ENCODE data around the gene POGZ.

The POGZ gene

GRCh38 chr1:151416231-151416630, 43.1 kb downstream of the POGZ start:
- Histone ChIP-seq H3K9ac (ENCODE audit: low read length) (peak overlapping the region; percentile 19), H3K27me3 (replicated peaks; ENCODE audit: control insufficient read depth, insufficient read depth, low read length) (no peaks in the 10 kb centered on the region), H3K36me3 (ENCODE audit: control insufficient read depth, insufficient read depth, low read length, severe bottlenecking) (peaks cover 60% of the 10 kb centered on the region), H3K4me3 (ENCODE audit: low read length) (no peak overlapping the region), H3K4me1 (ENCODE audit: control insufficient read depth, insufficient read depth, low read length) (peaks cover 5% of the 10 kb centered on the region), H3K9me3 (ENCODE audit: control insufficient read depth, low read length) (no peaks in the 10 kb centered on the region)
- DNase-seq (ENCODE audit: low read depth): peak; percentile 90

- no peak overlapping the region for H3K4me3 ChIP-seq (ENCODE audit: low read length)
- no peak overlapping the region for H3K9ac ChIP-seq (ENCODE audit: low read length)
- H3K4me1 ChIP-seq (ENCODE audit: control insufficient read depth, insufficient read depth, low read length): peaks cover 11% of the 10 kb centered on the region
- H3K9me3 ChIP-seq (ENCODE audit: control insufficient read depth, low read length): no peaks in the 10 kb centered on the region
- DNase-seq (ENCODE audit: low read depth): no peak
- H3K36me3 ChIP-seq (ENCODE audit: control insufficient read depth, insufficient read depth, low read length, severe bottlenecking): peaks cover 73% of the 10 kb centered on the region
- no peaks in the 10 kb centered on the region for H3K27me3 ChIP-seq (replicated peaks; ENCODE audit: control insufficient read depth, insufficient read depth, low read length)
These were observed 47.4 kb downstream of the POGZ start for GRCh38 chr1:151411884-151412283.

GRCh38 chr1:151408891-151409290, 50.4 kb downstream of the POGZ start:
- DNase-seq (ENCODE audit: low read depth): no peak
- peaks cover 6% of the 10 kb centered on the region for H3K4me1 ChIP-seq (ENCODE audit: control insufficient read depth, insufficient read depth, low read length)
- H3K36me3 ChIP-seq (ENCODE audit: control insufficient read depth, insufficient read depth, low read length, severe bottlenecking): peaks cover 93% of the 10 kb centered on the region
- H3K27me3 ChIP-seq (replicated peaks; ENCODE audit: control insufficient read depth, insufficient read depth, low read length): no peaks in the 10 kb centered on the region
- H3K4me3 ChIP-seq (ENCODE audit: low read length): no peak overlapping the region
- H3K9ac ChIP-seq (ENCODE audit: low read length): no peak overlapping the region
- no peaks in the 10 kb centered on the region for H3K9me3 ChIP-seq (ENCODE audit: control insufficient read depth, low read length)

GRCh38 chr1:151407304-151407703, 52.0 kb downstream of the POGZ start:
- DNase-seq (ENCODE audit: low read depth): no peak
- peaks cover 98% of the 10 kb centered on the region for H3K36me3 ChIP-seq (ENCODE audit: control insufficient read depth, insufficient read depth, low read length, severe bottlenecking)
- no peaks in the 10 kb centered on the region for H3K9me3 ChIP-seq (ENCODE audit: control insufficient read depth, low read length)
- H3K4me3 ChIP-seq (ENCODE audit: low read length): no peak overlapping the region
- H3K4me1 ChIP-seq (ENCODE audit: control insufficient read depth, insufficient read depth, low read length): peaks cover 6% of the 10 kb centered on the region
- H3K27me3 ChIP-seq (replicated peaks; ENCODE audit: control insufficient read depth, insufficient read depth, low read length): no peaks in the 10 kb centered on the region
- H3K9ac ChIP-seq (ENCODE audit: low read length): no peak overlapping the region

- Histone ChIP-seq H3K9me3 (ENCODE audit: control insufficient read depth, low read length) (no peaks in the 10 kb centered on the region), H3K9ac (ENCODE audit: low read length) (no peak overlapping the region), H3K36me3 (ENCODE audit: control insufficient read depth, insufficient read depth, low read length, severe bottlenecking) (peaks cover 98% of the 10 kb centered on the region), H3K27me3 (replicated peaks; ENCODE audit: control insufficient read depth, insufficient read depth, low read length) (no peaks in the 10 kb centered on the region), H3K4me3 (ENCODE audit: low read length) (no peak overlapping the region), H3K4me1 (ENCODE audit: control insufficient read depth, insufficient read depth, low read length) (peaks cover 14% of the 10 kb centered on the region)
- DNase-seq (ENCODE audit: low read depth): no peak
These were observed 53.1 kb downstream of the POGZ start for GRCh38 chr1:151406176-151406575.

- peaks cover 98% of the 10 kb centered on the region for H3K36me3 ChIP-seq (ENCODE audit: control insufficient read depth, insufficient read depth, low read length, severe bottlenecking)
- H3K4me3 ChIP-seq (ENCODE audit: low read length): no peak overlapping the region
- H3K9ac ChIP-seq (ENCODE audit: low read length): no peak overlapping the region
- no peaks in the 10 kb centered on the region for H3K9me3 ChIP-seq (ENCODE audit: control insufficient read depth, low read length)
- no peak for DNase-seq (ENCODE audit: low read depth)
- H3K27me3 ChIP-seq (replicated peaks; ENCODE audit: control insufficient read depth, insufficient read depth, low read length): no peaks in the 10 kb centered on the region
- H3K4me1 ChIP-seq (ENCODE audit: control insufficient read depth, insufficient read depth, low read length): peaks cover 22% of the 10 kb centered on the region
These were observed 53.9 kb downstream of the POGZ start for GRCh38 chr1:151405187-151405951.

- Histone ChIP-seq H3K4me3 (ENCODE audit: low read length) (no peak overlapping the region), H3K9me3 (ENCODE audit: control insufficient read depth, low read length) (no peaks in the 10 kb centered on the region), H3K9ac (ENCODE audit: low read length) (no peak overlapping the region), H3K36me3 (ENCODE audit: control insufficient read depth, insufficient read depth, low read length, severe bottlenecking) (peaks cover 81% of the 10 kb centered on the region), H3K4me1 (ENCODE audit: control insufficient read depth, insufficient read depth, low read length) (peaks cover 19% of the 10 kb centered on the region), H3K27me3 (replicated peaks; ENCODE audit: control insufficient read depth, insufficient read depth, low read length) (no peaks in the 10 kb centered on the region)
- DNase-seq (ENCODE audit: low read depth): no peak
These were observed 55.7 kb downstream of the POGZ start for GRCh38 chr1:151403612-151404011.

- Histone ChIP-seq H3K9me3 (ENCODE audit: control insufficient read depth, low read length) (no peaks in the 10 kb centered on the region), H3K36me3 (ENCODE audit: control insufficient read depth, insufficient read depth, low read length, severe bottlenecking) (peaks cover 73% of the 10 kb centered on the region), H3K4me3 (ENCODE audit: low read length) (no peak overlapping the region), H3K27me3 (replicated peaks; ENCODE audit: control insufficient read depth, insufficient read depth, low read length) (no peaks in the 10 kb centered on the region), H3K9ac (ENCODE audit: low read length) (no peak overlapping the region), H3K4me1 (ENCODE audit: control insufficient read depth, insufficient read depth, low read length) (peaks cover 19% of the 10 kb centered on the region)
- DNase-seq (ENCODE audit: low read depth): no peak
These were observed 56.5 kb downstream of the POGZ start for GRCh38 chr1:151402764-151403163.

GRCh38 chr1:151401860-151402259, 57.4 kb downstream of the POGZ start:
- Histone ChIP-seq H3K4me3 (ENCODE audit: low read length) (no peak overlapping the region), H3K36me3 (ENCODE audit: control insufficient read depth, insufficient read depth, low read length, severe bottlenecking) (peaks cover 64% of the 10 kb centered on the region), H3K4me1 (ENCODE audit: control insufficient read depth, insufficient read depth, low read length) (peaks cover 19% of the 10 kb centered on the region), H3K9me3 (ENCODE audit: control insufficient read depth, low read length) (no peaks in the 10 kb centered on the region), H3K9ac (ENCODE audit: low read length) (no peak overlapping the region), H3K27me3 (replicated peaks; ENCODE audit: control insufficient read depth, insufficient read depth, low read length) (no peaks in the 10 kb centered on the region)
- DNase-seq (ENCODE audit: low read depth): no peak

GRCh38 chr1:151401125-151401788, 58.0 kb downstream of the POGZ start:
- Histone ChIP-seq H3K36me3 (ENCODE audit: control insufficient read depth, insufficient read depth, low read length, severe bottlenecking) (peaks cover 58% of the 10 kb centered on the region), H3K9ac (ENCODE audit: low read length) (peak overlapping the region; percentile 96), H3K4me1 (ENCODE audit: control insufficient read depth, insufficient read depth, low read length) (peaks cover 19% of the 10 kb centered on the region), H3K27me3 (replicated peaks; ENCODE audit: control insufficient read depth, insufficient read depth, low read length) (no peaks in the 10 kb centered on the region), H3K4me3 (ENCODE audit: low read length) (peak overlapping the region; percentile 100), H3K9me3 (ENCODE audit: control insufficient read depth, low read length) (no peaks in the 10 kb centered on the region)
- DNase-seq (ENCODE audit: low read depth): peak; percentile 14

GRCh38 chr1:151399324-151400171, 59.7 kb downstream of the POGZ start, which contains the start of gene PSMB4:
Gene PSMB4, plus strand, starts transcription at chr1:151399573. Its CDS starts 15 bp downstream, at chr1:151399588.
- Histone ChIP-seq H3K27me3 (replicated peaks; ENCODE audit: control insufficient read depth, insufficient read depth, low read length) (no peaks in the 10 kb centered on the region), H3K9ac (ENCODE audit: low read length) (peak within 1 kb of the TSS; percentile 96), H3K4me3 (ENCODE audit: low read length) (peak within 1 kb of the TSS; percentile 100), H3K4me1 (ENCODE audit: control insufficient read depth, insufficient read depth, low read length) (peaks cover 19% of the 10 kb centered on the region), H3K36me3 (ENCODE audit: control insufficient read depth, insufficient read depth, low read length, severe bottlenecking) (peaks cover 41% of the 10 kb centered on the region), H3K9me3 (ENCODE audit: control insufficient read depth, low read length) (peaks cover 2% of the 10 kb centered on the region)
- peak; percentile 96 for DNase-seq (ENCODE audit: low read depth)

Measured in adipocyte (in vitro differentiated cells).